ENCODE results near the gene PDIK1L.
"Not testable (repeated sequence)": the region's sequence is repeated elsewhere in the genome, so short reads cannot be mapped to it uniquely, and the experiment has no call there.

PDIK1L gene

GRCh38 chr1:26092422-26092821, 19.2 kb upstream of the PDIK1L start:
- Histone ChIP-seq H3K27me3 (replicated peaks; ENCODE audit: control insufficient read depth, insufficient read depth, low read length) (no peaks in the 10 kb centered on the region; the same call in 1 of the 2 replicates), H3K4me3 (replicated peaks; ENCODE audit: low read depth, low read length) (no peak overlapping the region), H3K36me3 (ENCODE audit: control insufficient read depth, insufficient read depth, low read length) (no peaks in the 10 kb centered on the region)
- TF ChIP-seq CTCF (IDR thresholded peaks at IDR 0.05; ENCODE audit: insufficient read depth, low read length, poor library complexity, severe bottlenecking) = no peak
- DNase-seq (ENCODE audit: extremely low read depth, insufficient read length) = no peak

- not testable (repeated sequence) for H3K4me3 ChIP-seq (replicated peaks; ENCODE audit: low read depth, low read length); DNase-seq (ENCODE audit: extremely low read depth, insufficient read length); H3K27me3 ChIP-seq (replicated peaks; ENCODE audit: control insufficient read depth, insufficient read depth, low read length); H3K36me3 ChIP-seq (ENCODE audit: control insufficient read depth, insufficient read depth, low read length)
These were observed 18.1 kb upstream of the PDIK1L start for GRCh38 chr1:26093569-26093968.

- no peak for DNase-seq (ENCODE audit: extremely low read depth, insufficient read length)
- TF ChIP-seq CTCF (IDR thresholded peaks at IDR 0.05; ENCODE audit: insufficient read depth, low read length, poor library complexity, severe bottlenecking) = no peak
- Histone ChIP-seq H3K36me3 (ENCODE audit: control insufficient read depth, insufficient read depth, low read length) (no peaks in the 10 kb centered on the region), H3K27me3 (replicated peaks; ENCODE audit: control insufficient read depth, insufficient read depth, low read length) (no peaks in the 10 kb centered on the region; the same call in 1 of the 2 replicates), H3K4me3 (replicated peaks; ENCODE audit: low read depth, low read length) (no peak overlapping the region)
These were observed 17.5 kb upstream of the PDIK1L start for GRCh38 chr1:26094076-26094669.

GRCh38 chr1:26094677-26095383, 16.8 kb upstream of the PDIK1L start:
- Histone ChIP-seq H3K36me3 (ENCODE audit: control insufficient read depth, insufficient read depth, low read length) (no peaks in the 10 kb centered on the region), H3K4me3 (replicated peaks; ENCODE audit: low read depth, low read length) (no peak overlapping the region), H3K27me3 (replicated peaks; ENCODE audit: control insufficient read depth, insufficient read depth, low read length) (no peaks in the 10 kb centered on the region; the same call in 1 of the 2 replicates)
- DNase-seq (ENCODE audit: extremely low read depth, insufficient read length) = no peak
- TF ChIP-seq CTCF (IDR thresholded peaks at IDR 0.05; ENCODE audit: insufficient read depth, low read length, poor library complexity, severe bottlenecking) = no peak

GRCh38 chr1:26096471-26096870, 15.2 kb upstream of the PDIK1L start:
- TF ChIP-seq CTCF (IDR thresholded peaks at IDR 0.05; ENCODE audit: insufficient read depth, low read length, poor library complexity, severe bottlenecking) = no peak
- DNase-seq (ENCODE audit: extremely low read depth, insufficient read length) = no peak

GRCh38 chr1:26097696-26098095, 13.9 kb upstream of the PDIK1L start:
- no peak for TF ChIP-seq CTCF (IDR thresholded peaks at IDR 0.05; ENCODE audit: insufficient read depth, low read length, poor library complexity, severe bottlenecking)
- Histone ChIP-seq H3K4me3 (replicated peaks; ENCODE audit: low read depth, low read length) (no peak overlapping the region), H3K27me3 (replicated peaks; ENCODE audit: control insufficient read depth, insufficient read depth, low read length) (no peaks in the 10 kb centered on the region; the same call in 1 of the 2 replicates), H3K36me3 (ENCODE audit: control insufficient read depth, insufficient read depth, low read length) (no peaks in the 10 kb centered on the region)
- no peak for DNase-seq (ENCODE audit: extremely low read depth, insufficient read length)

More at GRCh38 chr1:26096471-26096870, 15.2 kb upstream of the PDIK1L start:
- H3K4me3 ChIP-seq (replicated peaks; ENCODE audit: low read depth, low read length) = no peak overlapping the region
- no peaks in the 10 kb centered on the region for H3K36me3 ChIP-seq (ENCODE audit: control insufficient read depth, insufficient read depth, low read length)
- no peaks in the 10 kb centered on the region; the same call in 1 of the 2 replicates for H3K27me3 ChIP-seq (replicated peaks; ENCODE audit: control insufficient read depth, insufficient read depth, low read length)

All from GM06990 (cell line).